GM03348 (cell line): ENCODE measurements around the gene ARHGAP36.

Source experiments
- DNase-seq: peaks from one replicate; pipeline ENCODE4 v3.0.0; 2012; ENCODE audit warnings: low spot score

The ARHGAP36 gene, protein sequence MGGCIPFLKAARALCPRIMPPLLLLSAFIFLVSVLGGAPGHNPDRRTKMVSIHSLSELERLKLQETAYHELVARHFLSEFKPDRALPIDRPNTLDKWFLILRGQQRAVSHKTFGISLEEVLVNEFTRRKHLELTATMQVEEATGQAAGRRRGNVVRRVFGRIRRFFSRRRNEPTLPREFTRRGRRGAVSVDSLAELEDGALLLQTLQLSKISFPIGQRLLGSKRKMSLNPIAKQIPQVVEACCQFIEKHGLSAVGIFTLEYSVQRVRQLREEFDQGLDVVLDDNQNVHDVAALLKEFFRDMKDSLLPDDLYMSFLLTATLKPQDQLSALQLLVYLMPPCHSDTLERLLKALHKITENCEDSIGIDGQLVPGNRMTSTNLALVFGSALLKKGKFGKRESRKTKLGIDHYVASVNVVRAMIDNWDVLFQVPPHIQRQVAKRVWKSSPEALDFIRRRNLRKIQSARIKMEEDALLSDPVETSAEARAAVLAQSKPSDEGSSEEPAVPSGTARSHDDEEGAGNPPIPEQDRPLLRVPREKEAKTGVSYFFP

DNA sequence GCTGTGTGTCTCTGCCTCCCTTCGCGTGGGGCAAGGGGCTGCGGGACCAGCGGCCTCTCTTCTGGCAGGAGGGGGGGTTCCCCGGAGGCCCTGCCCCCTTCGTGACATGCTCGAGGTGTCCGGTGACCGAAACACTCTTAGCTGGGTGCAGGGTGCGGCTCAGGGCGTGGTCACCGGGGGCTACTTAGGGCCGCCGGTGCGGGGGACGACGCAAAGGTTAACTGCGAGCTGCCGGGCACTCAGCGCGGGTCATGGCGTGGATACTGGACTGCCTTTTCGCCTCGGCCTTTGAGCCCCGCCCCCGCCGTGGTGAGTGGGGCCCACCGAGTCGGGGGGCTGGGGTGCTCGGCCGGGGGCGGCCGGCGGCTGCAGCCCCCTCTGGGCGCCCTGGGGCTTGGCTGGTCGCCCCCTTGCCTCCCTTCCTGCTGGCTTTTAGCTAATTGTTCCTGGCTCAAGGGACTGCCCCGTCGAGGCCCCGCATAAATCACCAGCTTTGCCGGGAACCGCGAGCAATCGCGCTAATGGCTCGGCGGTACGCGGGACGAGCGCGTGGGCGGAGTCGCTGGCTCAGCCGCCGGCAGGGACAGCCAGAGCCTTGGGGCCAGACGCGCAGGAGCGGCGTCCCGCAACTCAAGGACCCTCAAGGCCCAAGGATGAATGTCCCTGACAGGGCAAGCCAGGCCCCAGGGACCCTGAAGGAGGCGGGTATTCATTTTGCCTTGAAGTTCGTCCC is at the start of gene ARHGAP36:
ARHGAP36 (plus strand) TSS at position 211 of the 733 bp plus-strand sequence. CDS start 23,320 bp downstream, outside the sequence.
- no peak for DNase-seq

DNA sequence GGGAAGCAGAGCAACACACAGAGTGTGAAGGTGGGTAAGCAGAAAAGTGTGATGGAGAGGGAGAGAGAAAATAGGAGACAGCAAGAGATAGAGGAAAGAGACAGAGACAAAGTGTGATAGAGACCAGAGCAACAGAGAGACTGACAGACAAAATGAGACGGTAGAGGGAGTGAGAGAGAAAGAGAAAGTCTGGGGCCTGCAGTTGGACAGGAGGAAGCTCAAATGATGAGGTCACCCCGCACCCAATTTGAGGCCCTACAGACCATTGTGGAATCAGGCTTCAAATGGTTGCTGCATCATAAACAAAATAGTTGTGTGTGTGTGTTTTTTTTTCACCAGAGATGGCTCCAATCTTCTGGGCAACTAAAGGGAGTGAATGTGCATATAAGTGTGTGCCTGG is 48.0 kb upstream of the ARHGAP36 start:
- DNase-seq: no peak

DNA sequence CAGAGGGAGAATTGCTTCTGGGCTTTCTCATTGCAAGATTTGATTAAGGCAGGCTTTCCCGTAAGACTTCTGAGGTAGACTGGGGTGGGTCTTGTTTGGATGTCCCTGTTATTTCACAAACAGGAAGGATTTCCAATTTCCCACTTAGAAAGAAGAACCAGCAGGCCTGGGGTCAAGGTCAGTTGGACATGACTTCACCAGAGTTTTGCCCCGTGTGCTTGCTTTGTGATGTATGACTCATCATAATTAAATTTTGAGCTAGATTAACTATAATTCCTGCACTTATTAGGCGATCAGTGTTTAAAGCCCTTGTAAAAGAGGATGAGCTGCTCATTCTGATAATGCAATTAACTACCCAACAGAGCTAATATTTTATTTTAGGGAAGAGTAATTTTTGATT is 32.8 kb upstream of the ARHGAP36 start:
- DNase-seq: no peak

DNA sequence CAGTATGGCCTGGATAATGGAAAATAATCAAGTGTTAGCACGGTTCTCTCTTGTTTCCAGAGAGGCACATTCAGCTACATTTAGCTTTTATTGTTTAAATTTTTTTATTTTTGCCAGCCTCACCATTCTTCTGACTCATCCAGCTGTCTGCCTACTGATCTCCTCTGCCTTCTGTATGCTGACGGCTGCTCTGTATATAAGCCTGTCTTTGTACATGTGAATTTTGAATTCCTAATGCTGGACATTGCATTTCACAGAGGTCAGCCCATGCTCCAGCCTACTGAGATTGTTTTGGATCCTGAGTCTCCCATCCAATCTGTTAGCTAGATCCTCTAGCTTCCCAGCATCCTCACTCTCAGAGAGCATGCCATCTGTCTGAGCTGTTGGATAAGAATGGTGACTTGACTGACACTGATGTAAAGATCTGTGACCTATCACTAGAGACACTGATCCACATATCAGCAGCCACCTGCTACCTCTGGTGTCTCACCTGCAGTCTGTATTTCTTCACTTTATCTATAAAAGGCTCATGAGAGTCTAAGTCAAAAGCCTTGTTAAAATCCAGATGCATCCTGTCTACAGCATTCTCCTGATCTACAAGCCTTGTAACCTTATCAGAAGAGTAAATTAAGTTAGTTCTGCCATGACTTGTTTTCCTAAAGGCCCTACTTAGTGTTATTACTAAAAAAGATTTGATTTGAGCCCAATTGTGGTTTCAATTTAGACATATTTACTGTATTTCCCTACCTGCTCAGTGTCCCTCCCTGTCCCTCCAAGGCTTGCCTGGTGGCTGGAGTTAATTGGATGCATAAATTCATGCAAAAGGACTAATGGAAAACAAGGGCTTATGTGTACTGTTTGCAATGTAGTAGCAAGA is 25.6 kb upstream of the ARHGAP36 start:
- no peak for DNase-seq

DNA sequence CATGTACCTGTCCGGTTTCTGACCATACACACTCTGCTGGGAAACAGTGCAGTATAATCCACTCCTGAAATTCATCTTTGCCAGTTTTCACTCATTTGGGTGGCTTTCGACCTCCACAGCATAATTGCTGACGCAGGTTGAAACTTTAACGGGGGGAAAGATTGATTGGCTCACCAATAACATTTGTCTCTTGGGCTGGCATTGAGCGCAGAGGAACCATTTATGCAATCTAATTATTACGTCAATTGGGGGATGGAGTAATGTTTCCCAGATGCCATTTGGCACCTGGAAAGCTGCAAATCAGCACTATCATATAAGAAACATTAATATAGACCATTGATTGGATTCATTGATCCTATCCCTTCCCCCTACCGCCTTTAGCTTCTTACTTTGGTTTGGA is 24.1 kb upstream of the ARHGAP36 start:
- DNase-seq: no peak

DNA sequence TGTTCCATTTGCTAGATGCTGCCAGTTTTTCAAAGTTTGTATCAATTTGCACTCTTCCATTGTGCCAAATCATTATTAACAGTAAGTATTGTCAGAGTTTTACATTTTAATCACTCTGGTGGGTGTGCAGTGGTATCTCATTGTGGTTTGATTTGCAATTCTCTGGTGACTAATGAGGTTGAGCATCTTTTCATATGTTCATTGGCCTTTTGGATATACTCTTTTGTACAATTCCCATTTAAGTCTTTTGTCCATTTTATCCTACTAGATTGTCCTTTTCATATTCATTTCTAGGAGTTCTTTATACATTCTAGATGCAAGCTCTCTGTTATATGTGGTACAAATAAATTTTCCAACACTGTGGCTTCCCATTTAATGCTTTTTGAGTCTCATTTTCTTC is 17.4 kb upstream of the ARHGAP36 start:
- no peak for DNase-seq

DNA sequence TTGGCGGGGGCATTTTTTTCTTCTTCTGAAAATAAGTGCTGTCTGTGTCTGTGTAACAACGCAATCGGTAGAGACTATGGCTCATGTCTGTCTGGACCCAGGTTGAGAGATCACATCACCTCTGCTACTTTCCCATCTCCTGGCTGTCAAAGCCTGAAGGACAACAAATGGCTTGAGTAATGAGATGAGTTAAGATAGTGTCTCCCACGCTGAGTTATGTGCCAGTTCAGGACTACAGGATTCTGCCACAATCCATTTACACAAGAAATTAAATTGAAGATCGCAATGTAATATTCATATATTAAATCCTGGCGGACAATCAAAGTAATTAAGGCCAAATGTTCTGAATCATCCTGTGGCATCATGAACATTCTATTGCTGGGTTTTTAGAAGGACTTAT is 16.5 kb upstream of the ARHGAP36 start:
- DNase-seq: no peak

DNA sequence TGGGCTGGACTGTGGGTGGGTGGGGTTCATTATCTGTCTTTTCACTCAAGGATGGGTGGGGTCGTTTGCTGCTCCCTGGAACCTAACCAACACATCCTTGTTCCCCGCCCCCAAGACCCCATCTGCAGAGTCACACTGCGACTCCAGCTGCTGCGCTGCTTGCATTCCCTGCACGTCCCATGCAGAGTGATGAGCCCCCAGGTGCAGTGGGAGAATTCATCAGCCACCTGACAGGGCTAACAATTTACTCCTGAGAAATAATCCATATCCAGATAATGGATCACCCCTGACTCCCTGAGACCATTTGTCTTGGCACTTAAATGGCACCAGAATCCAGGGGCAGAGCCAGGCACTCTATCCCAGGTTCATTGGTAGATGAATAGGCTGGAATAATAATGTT is 12.4 kb upstream of the ARHGAP36 start:
- DNase-seq: no peak

DNA sequence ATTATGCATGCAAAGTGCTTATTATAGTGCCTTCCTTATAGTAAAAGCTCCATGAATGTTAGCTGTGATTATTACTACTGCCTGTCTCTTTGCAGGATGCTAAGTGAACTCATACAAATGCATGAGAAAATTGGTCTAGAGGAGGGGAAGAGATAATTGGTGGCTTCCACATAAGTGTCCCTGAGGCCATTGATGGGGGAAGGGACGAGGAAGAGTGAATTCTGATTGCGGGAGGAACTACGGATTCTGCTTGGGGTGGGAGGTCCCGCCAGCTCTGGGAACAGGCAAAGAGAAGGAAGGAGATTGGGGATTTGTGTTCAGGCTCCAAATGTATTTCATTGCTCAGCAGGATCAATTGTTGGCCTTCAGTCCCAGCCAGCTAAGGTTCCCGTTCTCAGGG is 11.6 kb upstream of the ARHGAP36 start:
- no peak for DNase-seq

DNA sequence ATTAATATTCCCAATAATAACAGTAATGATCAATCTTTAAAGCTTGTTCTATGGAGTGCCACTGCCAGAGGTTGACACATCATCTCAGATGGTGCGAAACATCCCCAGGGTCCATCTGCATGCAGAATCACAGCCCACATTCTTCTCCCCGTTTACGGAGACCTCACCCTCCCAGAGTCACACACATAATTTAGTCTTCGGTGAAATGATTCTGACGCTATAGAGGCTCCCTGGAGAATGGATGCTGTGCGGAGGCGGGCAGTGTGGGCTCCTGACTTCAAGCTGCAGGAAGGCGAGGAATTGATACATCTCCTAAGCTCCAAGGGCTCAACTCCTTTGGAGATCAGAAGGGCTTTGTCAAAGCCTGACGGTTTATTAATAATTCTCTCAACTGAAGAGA is 11.0 kb upstream of the ARHGAP36 start:
- DNase-seq: no peak

DNA sequence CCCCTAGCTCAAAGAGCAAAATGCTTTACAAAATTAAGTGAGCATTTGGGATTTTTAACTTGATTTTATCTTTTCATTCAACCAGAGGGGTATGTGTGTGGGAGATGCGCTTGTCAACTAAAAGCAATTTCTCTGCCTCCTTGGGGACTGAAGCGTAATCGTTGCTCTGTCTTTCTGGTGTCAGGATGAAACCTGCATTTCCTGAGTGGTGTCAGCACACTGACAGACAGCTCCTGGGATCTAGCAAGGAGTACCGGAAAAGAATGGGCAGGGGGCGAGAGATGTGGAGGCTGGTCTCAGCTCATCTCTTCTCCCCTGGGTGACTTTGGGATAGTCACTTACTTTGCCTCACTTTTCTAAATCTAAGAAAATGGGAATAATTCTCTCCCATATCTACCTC is 5.1 kb upstream of the ARHGAP36 start:
- no peak for DNase-seq

DNA sequence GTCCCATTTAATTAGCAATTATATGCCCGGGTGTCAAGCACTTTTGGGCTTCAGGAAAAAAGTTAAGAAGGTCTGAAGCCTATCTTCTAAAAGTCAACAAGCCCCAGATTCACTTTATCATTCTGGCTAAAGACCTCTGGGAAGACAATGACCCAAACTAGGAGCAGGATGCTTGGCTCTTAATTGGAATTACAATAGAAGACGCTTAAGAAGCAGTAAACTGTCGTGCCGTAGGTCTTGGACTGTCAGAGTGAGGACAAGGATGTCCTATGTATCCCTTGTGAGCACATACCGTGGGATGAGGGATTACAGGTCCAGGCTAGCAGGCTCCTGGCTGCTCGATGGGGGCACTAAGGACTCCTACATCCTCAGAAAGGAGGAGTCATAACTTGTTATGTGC is 3.2 kb upstream of the ARHGAP36 start:
- DNase-seq: no peak

DNA sequence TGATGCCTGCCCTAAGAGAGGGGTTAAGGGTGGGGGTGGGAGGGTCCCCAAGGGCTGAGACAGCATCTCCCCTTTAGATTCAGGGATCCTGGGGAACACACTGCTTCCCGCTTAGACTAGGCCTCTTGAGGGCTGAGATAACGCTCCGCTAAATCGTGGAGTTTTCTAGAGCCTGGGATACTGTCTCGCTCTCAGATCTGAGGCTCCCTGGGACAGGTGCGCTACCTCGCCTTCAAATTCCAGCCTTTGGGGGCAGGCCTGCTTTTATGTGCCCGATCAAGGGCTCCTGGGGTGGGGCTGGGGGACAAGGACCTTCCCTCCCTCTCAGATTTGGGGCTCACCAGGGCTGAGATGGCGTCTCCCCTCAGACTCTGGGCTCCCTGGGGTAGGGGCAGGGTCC is 440 bp upstream of the ARHGAP36 start:
- DNase-seq: no peak

DNA sequence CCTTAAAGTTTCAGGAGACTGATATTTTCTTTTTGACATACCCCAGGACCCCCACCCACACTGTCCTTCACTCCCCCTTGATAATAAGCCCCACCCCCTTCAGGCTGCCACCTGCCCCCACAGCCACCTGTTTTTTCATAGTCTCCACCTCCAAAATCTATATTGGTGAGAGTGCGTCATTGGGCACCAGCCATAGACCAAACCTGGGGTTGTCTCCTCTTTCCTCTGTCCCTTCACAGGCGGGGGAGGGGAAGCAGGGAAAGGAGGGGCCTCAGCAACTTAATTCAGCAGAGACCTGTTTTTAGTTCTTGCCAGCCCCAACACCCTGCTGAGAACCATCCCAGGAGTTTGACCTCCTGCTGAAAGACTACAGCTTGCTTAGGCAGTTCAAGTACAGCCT is 1.1 kb downstream of the ARHGAP36 start:
- DNase-seq: no peak

DNA sequence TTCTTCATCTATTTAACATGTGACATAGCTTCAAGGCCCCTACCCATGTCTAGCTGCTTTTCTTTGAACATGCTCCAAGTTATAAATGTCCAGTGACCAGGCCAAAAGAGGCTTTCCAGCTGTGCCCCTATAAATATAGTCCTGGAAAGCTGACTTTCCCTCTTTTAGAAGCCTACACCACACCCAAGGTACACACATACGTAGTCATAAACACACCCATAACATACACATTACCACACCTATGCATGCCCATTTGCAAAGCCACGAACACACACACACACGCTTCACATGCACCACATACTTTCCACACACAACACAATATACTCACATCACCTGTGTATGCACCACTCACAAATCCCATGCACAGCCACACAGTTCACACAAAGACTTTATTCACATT is 2.0 kb downstream of the ARHGAP36 start:
- DNase-seq: no peak

DNA sequence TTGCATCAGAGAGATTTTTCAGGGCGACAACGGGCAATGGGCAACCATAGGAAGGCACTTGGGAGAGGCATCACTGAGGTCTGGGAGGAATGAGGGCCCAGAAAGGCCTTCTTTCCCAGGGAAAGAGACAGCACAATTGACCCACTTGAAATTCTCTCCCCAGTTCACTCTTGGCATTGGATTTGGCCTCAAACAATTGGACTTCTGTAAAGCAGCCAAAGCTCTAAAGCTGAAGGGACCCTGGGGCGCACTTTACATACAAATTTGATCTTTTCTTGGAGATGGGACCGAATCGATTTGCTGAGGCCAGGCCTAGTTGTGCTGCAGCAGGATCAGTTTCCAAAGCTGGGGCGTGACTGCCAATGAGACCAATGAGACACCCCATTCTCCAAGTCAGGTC is 3.2 kb downstream of the ARHGAP36 start:
- DNase-seq: no peak

DNA sequence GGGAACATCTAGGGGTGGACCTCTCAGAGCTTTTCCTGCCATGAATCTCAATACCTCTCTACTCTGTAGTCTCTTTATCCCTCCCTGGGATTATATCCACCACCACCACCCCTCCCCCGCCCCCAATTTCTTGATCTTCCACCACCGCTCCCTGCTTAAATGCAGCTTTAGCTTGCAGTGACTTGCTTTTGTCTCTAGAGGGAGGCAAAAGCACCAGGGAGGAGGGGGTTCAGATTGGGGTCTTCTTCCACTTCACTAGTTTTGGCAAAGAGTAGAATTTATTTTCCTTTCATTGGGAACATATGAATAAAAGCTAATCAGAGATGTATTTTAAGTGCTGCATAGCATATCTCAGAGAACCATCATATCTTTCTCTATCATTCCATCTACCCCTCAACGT is 5.5 kb downstream of the ARHGAP36 start:
- DNase-seq: no peak

DNA sequence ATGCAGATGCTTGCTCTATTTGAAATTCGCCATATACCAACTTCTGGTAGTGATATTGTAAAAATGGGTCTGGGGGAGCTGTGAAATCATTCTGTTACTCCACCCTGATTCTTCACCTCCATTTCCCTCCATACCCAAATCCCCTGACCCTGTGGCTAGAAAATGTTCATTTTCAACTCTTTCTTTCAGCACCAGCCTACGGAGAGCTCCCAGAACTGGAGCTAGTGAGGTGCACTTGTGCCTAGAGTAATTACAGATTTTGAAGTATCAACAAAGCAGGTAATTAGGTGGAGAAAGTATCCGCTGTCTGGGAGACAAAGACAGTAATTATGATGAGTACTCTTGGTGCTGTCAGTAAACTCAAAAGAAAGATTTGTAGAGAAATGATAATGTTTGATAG is 8.1 kb downstream of the ARHGAP36 start:
- no peak for DNase-seq

DNA sequence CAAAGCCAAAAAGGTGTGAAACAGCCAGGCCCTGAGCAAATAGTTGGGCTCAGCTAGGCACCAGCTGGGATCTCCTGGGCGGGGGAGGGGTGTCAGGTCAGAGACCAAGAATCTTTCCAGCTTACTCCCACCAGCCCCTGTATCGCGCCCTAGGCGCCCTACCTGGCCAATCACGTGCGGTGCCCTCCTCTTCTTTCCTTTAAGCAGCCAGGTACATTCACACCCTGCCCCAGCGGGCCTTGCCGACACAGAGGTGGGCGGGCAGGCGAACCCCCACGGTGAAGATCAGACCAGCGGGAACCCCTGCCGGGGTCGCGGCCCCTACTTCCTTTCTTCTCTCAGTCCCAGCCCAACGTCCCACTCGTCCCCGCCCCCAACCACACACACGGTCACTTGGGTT is 9.1 kb downstream of the ARHGAP36 start:
- DNase-seq: no peak

DNA sequence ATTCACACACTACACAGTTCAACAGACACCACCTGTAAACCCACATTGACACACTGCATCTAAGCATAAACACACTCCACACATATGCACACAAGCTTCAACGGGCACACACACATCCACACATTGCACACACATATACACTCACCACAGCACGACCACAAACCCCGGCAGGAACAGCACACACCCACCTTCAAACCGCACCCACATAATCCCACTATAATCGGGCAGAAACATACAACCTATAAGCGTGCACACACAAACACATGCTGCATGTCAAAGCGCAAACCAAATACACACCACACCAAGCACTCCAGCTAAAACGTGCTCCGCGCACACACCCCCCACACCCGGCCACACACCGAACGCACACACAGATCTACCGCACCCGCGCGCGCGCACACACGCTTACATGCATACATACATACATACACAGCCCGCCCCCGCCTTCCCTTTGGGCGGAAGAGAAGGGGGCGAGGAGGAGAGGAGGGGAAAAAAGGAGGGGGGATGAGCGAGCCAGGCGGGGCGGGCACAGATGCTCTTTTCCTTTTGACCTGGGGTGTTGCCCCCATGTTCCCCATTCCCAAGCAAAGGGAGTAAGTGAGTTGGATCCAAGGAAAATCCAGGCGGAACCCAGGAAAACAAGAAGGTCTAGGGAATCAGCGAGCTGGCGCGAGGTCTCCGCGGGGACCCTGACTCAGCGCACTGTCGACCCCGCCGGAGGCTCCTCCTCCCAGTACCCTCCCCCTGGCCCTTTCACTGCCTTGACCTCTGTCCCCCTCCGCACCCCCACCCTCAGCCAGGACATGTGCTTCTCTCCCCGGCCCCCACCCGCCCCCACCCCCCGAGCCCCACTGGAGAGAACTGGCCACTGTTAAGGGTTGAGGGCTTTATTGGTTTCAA is 9.9 kb downstream of the ARHGAP36 start:
- no peak for DNase-seq
